Fibroblast of lung (primary cell): Measurements from ENCODE around the gene NPAT. TPM values are rescaled to one million over a fixed set of nuclear protein-coding genes. Genes with fewer than 3 reads are reported as not detected.

Experiments
- DNase-seq, 2 donors: peaks; one replicate each; pipeline versions ENCODE4 v3.0.0 to v3.0.0-alpha.2; 2010; ENCODE audit warnings: low read depth in 2 of 2
- H2AFZ ChIP-seq: 2 replicates; pipeline ENCODE4 v1.5.1; 2012; ENCODE audit warnings: low read length, control low read depth, inconsistent platforms
- H3K27ac ChIP-seq: 2 replicates; pipeline ENCODE4 v1.5.1; 2011; ENCODE audit warnings: low read length, control low read depth; ENCODE audit not compliant: insufficient read depth
- H3K27me3 ChIP-seq: 2 replicates; pipeline ENCODE4 v1.5.1; 2011; ENCODE audit warnings: mild to moderate bottlenecking, low read length; ENCODE audit not compliant: control insufficient read depth, insufficient read depth
- H3K36me3 ChIP-seq: 2 replicates; pipeline ENCODE4 v1.5.1; 2011; ENCODE audit warnings: low read length; ENCODE audit not compliant: control insufficient read depth, insufficient read depth
- H3K4me1 ChIP-seq: 2 replicates; pipeline ENCODE4 v1.5.1; 2011; ENCODE audit warnings: low read length; ENCODE audit not compliant: control insufficient read depth, insufficient read depth; ENCODE audit errors: extremely low read depth
- H3K4me2 ChIP-seq: 2 replicates; pipeline ENCODE4 v1.5.1; 2011; ENCODE audit warnings: low read length, control low read depth; ENCODE audit not compliant: insufficient read depth; ENCODE audit errors: extremely low read depth
- H3K4me3 ChIP-seq, 4 experiments: fragments of 200-600 bp in 1 of 4; sonication (generic) in 1 of 4; replicated peaks in 1 of 4; 2 replicates each; pipeline ENCODE4 v1.5.1; 2011 to 2016; ENCODE audit warnings: low read length in 4 of 4, low read depth in 3 of 4, mild to moderate bottlenecking in 3 of 4, control low read depth in 2 of 4, inconsistent platforms in 1 of 4, mixed read lengths in 1 of 4; ENCODE audit not compliant: insufficient read depth in 1 of 4; ENCODE audit errors: control extremely low read depth in 1 of 4
- H3K79me2 ChIP-seq: 2 replicates; pipeline ENCODE4 v1.5.1; 2012; ENCODE audit warnings: mild to moderate bottlenecking, low read length, inconsistent platforms; ENCODE audit not compliant: control insufficient read depth, insufficient read depth
- H3K9ac ChIP-seq: 2 replicates; pipeline ENCODE4 v1.5.1; 2011; ENCODE audit warnings: mild to moderate bottlenecking, low read length, control low read depth; ENCODE audit not compliant: insufficient read depth
- H3K9me3 ChIP-seq: 2 replicates; pipeline ENCODE4 v1.5.1; 2012; ENCODE audit warnings: low read depth, low read length; ENCODE audit not compliant: control insufficient read depth, insufficient read depth
- H4K20me1 ChIP-seq: 2 replicates; pipeline ENCODE4 v1.5.1; 2011; ENCODE audit warnings: low read length; ENCODE audit not compliant: control insufficient read depth, insufficient read depth; ENCODE audit errors: extremely low read depth
- CTCF ChIP-seq, 2 donors: IDR thresholded peaks in 1 of 2; conservative IDR thresholded peaks in 1 of 2; 1 replicate in 1 of 2; 2 replicates in 1 of 2; pipeline ENCODE4 v1.5.1; 2011 to 2012; ENCODE audit warnings: low read length in 2 of 2, control low read depth in 1 of 2, inconsistent platforms in 1 of 2, low read depth in 1 of 2, mild to moderate bottlenecking in 1 of 2
- EZH2 ChIP-seq: IDR thresholded peaks from 2 replicates; pipeline ENCODE4 v1.5.1; 2012; ENCODE audit warnings: low read length, control low read depth, mild to moderate bottlenecking; ENCODE audit errors: missing control alignments
- polyA plus RNA-seq, 2 donors: library from polyadenylated mRNA; depleted of rRNA in 1 of 2; stranded (reverse) in 1 of 2; unstranded in 1 of 2; fragments of >200 nt; gene quantifications; 2 replicates each; pipeline ENCODE4 v1.2.1, GENCODE V29; 2011 to 2012; ENCODE audit warnings: missing spikeins in 1 of 2
- total RNA-seq: library from RNA; depleted of rRNA; stranded (reverse); fragments of >200 nt; gene quantifications from 2 replicates; pipeline ENCODE4 v1.2.1, GENCODE V29; 2014

The NPAT gene
- total and polyA plus RNA-seq, 2 donors (not counting 1 experiment from before 2014, with no cell fraction given), result 10.9 to 12.7 TPM

- Histone ChIP-seq H3K4me2 (peak overlapping the region; percentile 61), H4K20me1 (no peaks in the 10 kb centered on the region), H2AFZ (no peak overlapping the region), H3K27me3 (no peaks in the 10 kb centered on the region), H3K36me3 (no peaks in the 10 kb centered on the region), H3K4me1 (peaks cover 5% of the 10 kb centered on the region), H3K4me3 (peak overlapping the region; percentile 58 to 99 (median 64)), H3K9me3 (no peaks in the 10 kb centered on the region), H3K79me2 (peaks cover 55% of the 10 kb centered on the region), H3K9ac (no peak overlapping the region), H3K27ac (peak overlapping the region; percentile 85)
- TF ChIP-seq EZH2, result no peak
- TF ChIP-seq CTCF (conservative IDR thresholded peaks at IDR 0.05 in 1 of 2, IDR thresholded peaks at IDR 0.05 in 1 of 2; ENCODE audit: low read depth in 1 of 2, low read length in 2 of 2), result no peak
- DNase-seq, result no peak
These were observed 1.9 kb upstream of the NPAT start for GRCh38 chr11:108224366-108224765.

- H3K79me2 ChIP-seq, result peaks cover 63% of the 10 kb centered on the region
- no peaks in the 10 kb centered on the region for H3K27me3 ChIP-seq
- H3K4me1 ChIP-seq, result peaks cover 5% of the 10 kb centered on the region
- H3K4me2 ChIP-seq, result peak overlapping the region; percentile 61
- H3K9me3 ChIP-seq, result no peaks in the 10 kb centered on the region
- H3K9ac ChIP-seq, result peak overlapping the region; percentile 59
- H4K20me1 ChIP-seq, result no peaks in the 10 kb centered on the region
- H3K27ac ChIP-seq, result peak overlapping the region; percentile 85
- H3K36me3 ChIP-seq, result no peaks in the 10 kb centered on the region
- H2AFZ ChIP-seq, result peak overlapping the region; percentile 97
- TF ChIP-seq CTCF (conservative IDR thresholded peaks at IDR 0.05 in 1 of 2, IDR thresholded peaks at IDR 0.05 in 1 of 2; ENCODE audit: low read depth in 1 of 2, low read length in 2 of 2) (no peak), EZH2 (no peak)
- H3K4me3 ChIP-seq, result peak overlapping the region; percentile 58 to 99 (median 64)
- DNase-seq, result peak; percentile 12 to 46
These were observed 1.1 kb upstream of the NPAT start for GRCh38 chr11:108223348-108224149.

- DNase-seq, result no peak
- Histone ChIP-seq H2AFZ (peak overlapping the region; percentile 92), H3K4me1 (peaks cover 5% of the 10 kb centered on the region), H3K27ac (peak overlapping the region; percentile 96), H3K36me3 (no peaks in the 10 kb centered on the region), H3K4me2 (peak overlapping the region; percentile 79), H3K9ac (peak overlapping the region; percentile 91), H3K4me3 (peak overlapping the region; percentile 83 to 99 (median 88)), H3K9me3 (no peaks in the 10 kb centered on the region), H3K27me3 (no peaks in the 10 kb centered on the region), H3K79me2 (peaks cover 75% of the 10 kb centered on the region), H4K20me1 (no peaks in the 10 kb centered on the region)
- TF ChIP-seq CTCF (conservative IDR thresholded peaks at IDR 0.05 in 1 of 2, IDR thresholded peaks at IDR 0.05 in 1 of 2; ENCODE audit: low read depth in 1 of 2, low read length in 2 of 2) (no peak), EZH2 (no peak)
These were observed 396 bp downstream of the NPAT start for GRCh38 chr11:108221911-108222573.
